H1 (cell line): ENCODE results near the gene PNPLA1. TPM values are rescaled to one million over a fixed set of nuclear protein-coding genes. Genes with fewer than 3 reads are reported as not detected.

ENCODE experiments used
- CTCF ChIP-seq, 3 experiments: IDR thresholded peaks; 1 replicate in 2 of 3; 2 replicates in 1 of 3; pipeline versions ENCODE4 v1.5.1 to v1.6.1; 2011; ENCODE audit warnings: low read length in 3 of 3, mild to moderate bottlenecking in 3 of 3, inconsistent platforms in 2 of 3, low read depth in 1 of 3, moderate library complexity in 1 of 3; ENCODE audit not compliant: insufficient read depth in 1 of 3; ENCODE audit errors: control extremely low read depth in 1 of 3
- GTF2F1 ChIP-seq: IDR thresholded peaks from 2 replicates; pipeline ENCODE4 v1.6.1; 2012; ENCODE audit warnings: low read depth, low read length, improper control_type of control experiment, borderline replicate concordance
- KDM1A ChIP-seq: fragments of 200-600, 300-600 bp; sonication (generic); IDR thresholded peaks from 2 replicates; pipeline ENCODE4 v1.7.1; 2016; ENCODE audit warnings: mild to moderate bottlenecking, low read length, borderline replicate concordance
- polyA plus RNA-seq, 7 experiments: library from polyadenylated mRNA; depleted of rRNA in 3 of 7; stranded (reverse) in 5 of 7; unstranded in 2 of 7; fragments of >200 nt in 5 of 7; fragments of 200-250 nt in 2 of 7; gene quantifications; 1 replicate in 5 of 7; 2 replicates in 1 of 7; 4 replicates in 1 of 7; pipeline versions ENCODE4 v1.2.1 to v1.2.3, GENCODE V29; 2011 to 2013; ENCODE audit warnings: missing spikeins in 2 of 7, mixed read lengths in 2 of 7
- total RNA-seq: library from RNA; stranded (reverse); fragmentation: NEBNext Ultra II Directional; extraction: Animal tissue kit (Norgen Biotek cat#: 25700); gene quantifications from 2 replicates; pipeline ENCODE4 v1.2.1, GENCODE V29; 2021

PNPLA1 gene
- total and polyA plus RNA-seq, 2 of the 8 experiments (the other 6 are each of a cell fraction or from before 2014, with no cell fraction given) = not detected

GRCh38 chr6:36320475-36320874 is 50.6 kb downstream of the PNPLA1 start (continued):
- TF ChIP-seq CTCF (IDR thresholded peaks at IDR 0.05; ENCODE audit: control extremely low read depth in 1 of 3, insufficient read depth in 1 of 3, low read depth in 1 of 3, low read length in 3 of 3) (no peak), KDM1A (no peak), GTF2F1 (no peak)
- TF ChIP-seq, all 59 proteins: peak for 0
